GM12872 (cell line): ENCODE results near the gene INPP4B.

ENCODE experiments used
- CTCF ChIP-seq: IDR thresholded peaks from 3 replicates; pipeline ENCODE4 v1.5.1; 2011; ENCODE audit warnings: low read depth, mild to moderate bottlenecking, low read length, moderate library complexity; ENCODE audit not compliant: insufficient read depth

The INPP4B gene

GRCh38 chr4:142085513-142086292 is 760.4 kb downstream of the INPP4B start:
- no peak for TF ChIP-seq CTCF

DNA sequence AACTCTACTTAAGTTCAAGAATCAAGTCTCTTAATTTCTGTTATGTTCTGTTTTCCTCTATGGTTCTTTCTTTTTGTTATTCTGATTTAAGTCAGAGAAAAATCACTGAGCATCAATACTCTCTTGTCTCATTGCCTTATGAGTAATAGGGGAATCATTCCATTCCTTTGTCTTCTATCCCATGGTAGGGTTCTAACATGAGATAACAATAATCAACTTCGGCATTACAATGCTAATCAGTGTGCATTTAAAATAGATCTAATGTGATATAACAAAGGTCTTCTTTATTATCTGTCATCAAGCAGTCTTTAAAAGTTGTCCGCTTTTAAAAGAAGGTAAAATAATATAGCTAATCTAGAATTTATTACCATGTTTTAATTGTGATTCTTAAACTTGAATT is 762.8 kb downstream of the INPP4B start:
- no peak for TF ChIP-seq CTCF

DNA sequence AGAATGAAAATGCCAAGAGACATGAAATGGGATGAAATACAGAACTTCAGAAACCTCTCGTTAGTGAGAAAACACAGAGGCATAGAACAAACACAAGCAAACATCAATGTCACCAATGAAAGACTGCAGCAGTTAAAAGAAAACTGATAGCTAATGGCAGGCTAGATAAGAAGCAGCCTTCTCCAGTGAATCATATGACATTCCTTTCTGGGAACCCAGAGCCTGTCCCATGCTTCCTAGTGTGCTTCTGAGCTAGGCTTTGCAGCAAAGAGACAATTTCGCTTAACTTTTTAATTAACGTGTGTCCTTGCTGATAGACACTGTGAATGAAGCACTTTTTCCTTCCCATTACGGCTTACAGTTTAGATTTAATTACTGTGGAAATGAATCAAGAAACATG is 765.1 kb downstream of the INPP4B start:
- no peak for TF ChIP-seq CTCF

DNA sequence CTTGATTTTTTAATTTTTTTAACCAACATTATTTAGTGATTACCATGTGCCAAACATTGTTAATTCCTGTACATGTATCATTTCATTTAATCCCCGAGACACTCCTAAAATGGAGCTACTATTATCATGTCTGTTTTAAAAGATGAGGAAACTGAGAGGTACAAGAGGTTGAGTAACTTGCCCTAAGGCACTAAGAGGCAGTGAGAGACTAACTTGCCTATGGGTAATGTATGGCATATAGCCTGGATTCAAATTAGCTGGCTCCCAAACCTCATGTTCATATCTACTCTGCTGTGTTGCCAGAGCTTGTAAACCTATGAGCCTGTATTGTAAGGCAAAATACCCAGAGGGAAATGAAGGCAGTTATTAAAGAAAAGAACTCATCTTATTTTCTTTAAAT is 766.1 kb downstream of the INPP4B start:
- TF ChIP-seq CTCF, result no peak

GRCh38 chr4:142077048-142077447 is 769.1 kb downstream of the INPP4B start:
- no peak for TF ChIP-seq CTCF

GRCh38 chr4:142065086-142065647 is 780.9 kb downstream of the INPP4B start:
- no peak for TF ChIP-seq CTCF

DNA sequence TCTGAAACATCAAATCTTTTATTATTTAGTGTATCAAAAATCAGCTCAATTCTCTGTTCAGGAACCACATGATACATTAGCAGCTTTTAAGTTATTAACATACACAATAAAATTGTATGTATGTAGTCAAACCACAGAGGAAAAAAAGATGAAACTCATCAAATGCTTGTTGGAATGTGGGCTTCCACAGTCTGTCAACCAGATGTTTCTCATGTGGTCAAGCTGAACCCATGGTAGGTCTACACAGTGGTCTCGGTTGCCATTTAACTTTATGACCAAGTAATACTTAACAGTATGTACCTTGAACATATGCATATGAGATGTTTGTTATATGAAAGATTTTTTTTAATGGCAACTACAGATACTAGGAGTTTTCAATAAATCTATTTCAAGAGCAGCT is 781.9 kb downstream of the INPP4B start:
- TF ChIP-seq CTCF, result no peak
